Measurements from ENCODE around the gene S1PR1.
"Not testable (repeated sequence)": the region's sequence is repeated elsewhere in the genome, so short reads cannot be mapped to it uniquely, and the experiment has no call there.

Gene S1PR1

DNA sequence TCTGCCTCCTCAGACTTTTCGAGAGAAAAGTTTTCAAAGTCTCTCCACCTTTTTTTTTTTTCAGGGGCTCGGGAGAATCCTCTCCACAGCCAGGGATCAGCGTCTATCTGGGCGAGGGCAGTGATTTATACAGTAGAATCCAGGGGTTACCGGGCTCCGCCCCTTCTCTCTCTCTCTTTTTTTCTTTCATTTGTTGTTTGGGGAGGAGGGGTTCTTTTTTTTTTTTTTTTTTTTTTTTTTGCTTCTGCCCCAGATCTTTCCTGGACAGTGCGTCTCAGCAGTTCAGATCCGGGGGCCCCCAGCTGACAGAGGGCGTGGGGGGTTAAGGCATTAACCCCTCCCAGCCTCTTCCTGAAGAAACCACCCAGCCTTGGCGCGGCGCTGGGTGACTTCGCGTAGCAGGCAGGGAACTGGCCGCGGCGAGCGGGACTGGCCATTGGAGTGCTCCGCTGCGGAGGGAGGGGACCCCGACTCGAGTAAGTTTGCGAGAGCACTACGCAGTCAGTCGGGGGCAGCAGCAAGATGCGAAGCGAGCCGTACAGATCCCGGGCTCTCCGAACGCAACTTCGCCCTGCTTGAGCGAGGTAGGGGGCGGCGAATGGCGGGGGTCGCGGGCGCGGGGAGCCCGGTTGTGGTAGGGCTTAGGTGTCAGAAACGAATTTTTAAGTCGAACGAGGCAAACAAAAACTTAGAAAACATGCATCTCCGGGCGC, at the start of gene S1PR1:
Gene S1PR1, plus strand, starts transcription at position 504 of the 713 bp plus-strand sequence. CDS start 1,966 bp downstream, outside the sequence.
- no peak for TF ChIP-seq CTCF (IDR thresholded peaks at IDR 0.05; ENCODE audit: unreplicated experiment in 3 of 3)
- H3K27ac Mint-ChIP-seq = peak within 1 kb of the TSS; percentile 20 to 67 (median 37)
- H3K9me3 Mint-ChIP-seq = no peaks in the 10 kb centered on the region
- H3K4me1 Mint-ChIP-seq = peaks cover 28% of the 10 kb centered on the region
- H3K4me3 Mint-ChIP-seq = peak within 1 kb of the TSS; percentile 87 to 92 (median 90)
- peaks cover 53% of the 10 kb centered on the region for H3K27me3 Mint-ChIP-seq (ENCODE audit: low read depth)
- H3K36me3 Mint-ChIP-seq (ENCODE audit: low read depth) = peaks cover 10% of the 10 kb centered on the region

DNA sequence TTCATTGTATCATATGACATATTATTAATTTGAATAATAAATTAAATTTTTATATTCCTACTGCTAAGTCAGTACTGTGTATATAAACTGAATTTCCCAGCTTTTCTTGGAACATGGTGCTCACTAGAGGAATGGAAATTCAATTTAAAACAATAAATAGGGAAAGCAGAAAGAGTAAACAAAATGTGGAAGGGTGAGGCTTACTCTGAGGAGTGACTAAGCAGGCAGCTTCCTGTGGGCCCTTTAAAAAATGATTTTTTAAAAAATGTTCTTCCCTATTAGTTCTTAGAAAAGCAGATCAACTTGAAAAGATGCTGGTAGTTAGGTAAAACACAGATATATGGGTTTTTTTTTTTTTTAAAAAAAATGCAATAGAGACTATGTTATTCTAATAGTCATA, 49.5 kb upstream of the S1PR1 start:
- Mint-ChIP-seq H3K4me3 (no peak overlapping the region), H3K36me3 (ENCODE audit: low read depth) (no peaks in the 10 kb centered on the region), H3K9me3 (no peaks in the 10 kb centered on the region), H3K27me3 (ENCODE audit: low read depth) (peaks cover 3% of the 10 kb centered on the region), H3K4me1 (no peaks in the 10 kb centered on the region), H3K27ac (no peak overlapping the region)
- TF ChIP-seq CTCF (IDR thresholded peaks at IDR 0.05; ENCODE audit: unreplicated experiment in 3 of 3) = no peak

- H3K4me3 Mint-ChIP-seq = no peak overlapping the region
- no peaks in the 10 kb centered on the region for H3K9me3 Mint-ChIP-seq
Measured at GRCh38 chr1:101188331-101188730, 48.5 kb upstream of the S1PR1 start.

DNA sequence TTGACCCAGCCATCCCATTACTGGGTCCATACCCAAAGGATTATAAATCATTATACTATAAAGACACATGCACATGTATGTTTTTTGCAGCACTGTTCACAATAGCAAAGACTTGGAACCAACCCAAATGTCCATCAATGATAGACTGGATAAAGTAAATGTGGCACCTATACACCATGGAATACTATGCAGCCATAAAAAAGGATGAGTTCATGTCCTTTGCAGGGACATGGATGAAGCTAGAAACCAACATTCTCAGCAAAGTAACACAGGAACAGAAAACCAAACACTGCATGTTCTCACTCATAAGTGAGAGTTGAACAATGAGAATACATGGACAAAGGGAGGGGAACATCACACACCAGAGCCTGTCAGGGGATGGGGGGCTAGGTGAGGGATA, 47.9 kb upstream of the S1PR1 start:
- not testable (repeated sequence) for H3K27ac Mint-ChIP-seq; H3K4me3 Mint-ChIP-seq; H3K9me3 Mint-ChIP-seq; H3K36me3 Mint-ChIP-seq (ENCODE audit: low read depth); H3K27me3 Mint-ChIP-seq (ENCODE audit: low read depth); H3K4me1 Mint-ChIP-seq

More at GRCh38 chr1:101188331-101188730, 48.5 kb upstream of the S1PR1 start:
- no peak overlapping the region for H3K27ac Mint-ChIP-seq
- peaks cover 3% of the 10 kb centered on the region for H3K27me3 Mint-ChIP-seq (ENCODE audit: low read depth)
- no peaks in the 10 kb centered on the region for H3K36me3 Mint-ChIP-seq (ENCODE audit: low read depth)
- no peak for TF ChIP-seq CTCF (IDR thresholded peaks at IDR 0.05; ENCODE audit: unreplicated experiment in 3 of 3)
- no peaks in the 10 kb centered on the region for H3K4me1 Mint-ChIP-seq

DNA sequence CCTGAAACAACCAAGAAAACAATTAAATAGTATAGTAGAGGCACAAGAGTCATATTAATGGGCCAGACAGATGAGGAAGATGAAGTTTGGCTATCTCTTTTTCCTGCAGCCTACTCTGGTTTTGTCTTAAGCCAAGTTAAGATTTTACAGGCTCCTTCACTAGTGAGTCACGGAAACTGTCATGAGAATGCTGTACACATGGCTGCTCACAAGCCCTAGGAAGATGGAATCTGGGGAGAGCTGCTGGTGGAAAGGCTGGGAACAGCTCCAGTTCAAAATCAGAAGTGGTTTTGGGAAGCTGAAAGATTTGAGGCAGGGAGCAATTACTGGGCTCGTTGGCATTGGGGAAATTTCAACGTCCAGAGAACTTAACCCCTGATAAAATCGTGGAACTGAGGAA, 46.4 kb upstream of the S1PR1 start:
- H3K27me3 Mint-ChIP-seq (ENCODE audit: low read depth) = peaks cover 3% of the 10 kb centered on the region

GRCh38 chr1:101191049-101191448, 45.8 kb upstream of the S1PR1 start:
- H3K27me3 Mint-ChIP-seq (ENCODE audit: low read depth) = peaks cover 3% of the 10 kb centered on the region
- no peak overlapping the region for H3K4me3 Mint-ChIP-seq
- no peaks in the 10 kb centered on the region for H3K4me1 Mint-ChIP-seq
- no peaks in the 10 kb centered on the region for H3K9me3 Mint-ChIP-seq
- no peaks in the 10 kb centered on the region for H3K36me3 Mint-ChIP-seq (ENCODE audit: low read depth)
- no peak for TF ChIP-seq CTCF (IDR thresholded peaks at IDR 0.05; ENCODE audit: unreplicated experiment in 3 of 3)
- no peak overlapping the region for H3K27ac Mint-ChIP-seq

More for the DNA sequence above, 46.4 kb upstream of the S1PR1 start:
- no peak for TF ChIP-seq CTCF (IDR thresholded peaks at IDR 0.05; ENCODE audit: unreplicated experiment in 3 of 3)
- Mint-ChIP-seq H3K27ac (no peak overlapping the region), H3K4me1 (no peaks in the 10 kb centered on the region), H3K9me3 (no peaks in the 10 kb centered on the region), H3K36me3 (ENCODE audit: low read depth) (no peaks in the 10 kb centered on the region), H3K4me3 (no peak overlapping the region)

All from nephron (organoid).